HG03342 (cell line): ENCODE measurements around the gene SLC12A7.
"Not testable (repeated sequence)": the region's sequence is repeated elsewhere in the genome, so short reads cannot be mapped to it uniquely, and the experiment has no call there.

Experiments
- ATAC-seq: cut with Tn5 transposase; IDR thresholded peaks from one replicate; pipeline ENCODE4 v1.9.1; 2021; ENCODE audit warnings: mild to moderate bottlenecking, moderate library complexity; ENCODE audit not compliant: unreplicated experiment

Gene SLC12A7

GRCh38 chr5:1000831-1001230, 111.0 kb downstream of the SLC12A7 start:
- not testable (repeated sequence) for ATAC-seq
